ENCODE measurements around the gene NUDT16L1. TPM values are rescaled to one million over a fixed set of nuclear protein-coding genes. Genes with fewer than 3 reads are reported as not detected.

The NUDT16L1 gene
- total RNA-seq, 4 donors from 2014 or later, result 32.6 to 62.7 (median 54.3) TPM

- Histone ChIP-seq H3K27me3 (no peaks in the 10 kb centered on the region), H3K36me3 (peaks cover 0 to 4% (median 0%) of the 10 kb centered on the region in 4 donors), H3K9me3 (no peaks in the 10 kb centered on the region), H3K27ac (no peak overlapping the region), H3K4me1 (peaks cover 15 to 24% (median 17%) of the 10 kb centered on the region in 4 donors), H3K4me3 (no peak overlapping the region)
- WGBS, 2 donors (ENCODE audit: low coverage in 1 of 2), result 80 to 92% methylated on average over 1 to 31 of the region's 31 CpGs
- TF ChIP-seq POLR2AphosphoS5 (IDR thresholded peaks at IDR 0.05) (no peak), CTCF (IDR thresholded peaks at IDR 0.05) (no peak), EP300 (IDR thresholded peaks at IDR 0.05; ENCODE audit: low read depth) (no peak), POLR2A (IDR thresholded peaks at IDR 0.05) (no peak)
- in situ Hi-C loops (cut with MboI; ENCODE audit: low pct_ligation_motif_present in 1 of 4, low pct_unique_long_range_greater_than_20kb in 1 of 4, low sequenced_read_pairs in 3 of 4) (no loop called here), intact Hi-C loops (cut with DNase I; ENCODE audit: low total_unique reads) (no loop called here)
- no peak for DNase-seq
These were observed 3.3 kb upstream of the NUDT16L1 start for GRCh38 chr16:4689864-4690704.

DNA sequence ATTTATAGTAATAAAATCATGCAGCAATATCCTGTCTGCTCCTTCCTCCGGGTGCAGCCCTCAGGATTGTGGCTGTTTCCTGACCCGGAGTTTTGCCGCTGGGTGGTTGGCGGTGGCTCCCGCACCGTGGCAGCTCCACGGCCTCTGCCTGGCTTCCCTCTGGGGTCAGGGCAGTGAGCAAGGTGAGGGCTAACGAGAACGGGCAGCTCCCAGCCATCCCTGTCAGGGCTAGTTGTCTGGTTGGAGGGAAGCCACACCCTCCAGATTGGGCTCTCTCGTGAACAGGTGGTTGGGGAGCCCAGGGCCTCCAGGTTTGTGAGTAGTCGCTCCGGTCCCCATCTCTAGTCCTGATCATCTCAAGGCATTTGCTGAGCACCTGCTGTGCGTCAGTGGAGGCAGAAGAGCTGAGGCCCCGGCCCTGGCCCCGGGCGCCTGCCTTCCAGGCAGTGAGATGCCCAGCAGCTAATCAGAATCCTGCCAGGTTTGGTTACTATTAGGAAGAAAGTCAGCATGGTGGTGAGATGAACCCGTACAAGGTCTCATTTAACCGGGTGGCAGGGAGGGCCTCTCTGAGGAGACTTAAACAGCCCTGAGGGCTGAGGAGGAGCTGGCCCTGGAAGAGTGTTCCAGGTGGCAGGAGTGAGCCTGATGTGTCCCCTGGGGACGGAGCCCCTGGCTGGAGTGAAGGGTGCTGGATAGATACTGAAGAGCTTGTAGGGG is 2.3 kb upstream of the NUDT16L1 start:
- DNase-seq, result no peak
- Histone ChIP-seq H3K27ac (no peak overlapping the region), H3K36me3 (no peaks in the 10 kb centered on the region), H3K4me1 (peaks cover 15 to 25% (median 21%) of the 10 kb centered on the region in 4 donors), H3K9me3 (no peaks in the 10 kb centered on the region), H3K27me3 (no peaks in the 10 kb centered on the region), H3K4me3 (no peak overlapping the region)
- 75% methylated on average over 17 of the region's 19 CpGs; no CpG with 5 or more reads in 1 of the 2 donors for WGBS, 2 donors (ENCODE audit: low coverage in 1 of 2)
- in situ Hi-C loops (cut with MboI; ENCODE audit: low pct_ligation_motif_present in 1 of 4, low pct_unique_long_range_greater_than_20kb in 1 of 4, low sequenced_read_pairs in 3 of 4), result no loop called here
- no peak for TF ChIP-seq CTCF (IDR thresholded peaks at IDR 0.05)
- TF ChIP-seq EP300 (IDR thresholded peaks at IDR 0.05; ENCODE audit: low read depth), result no peak
- TF ChIP-seq POLR2AphosphoS5 (IDR thresholded peaks at IDR 0.05), result no peak
- no peak for TF ChIP-seq POLR2A (IDR thresholded peaks at IDR 0.05)
- intact Hi-C loops (cut with DNase I; ENCODE audit: low total_unique reads), result no loop called here

- no peak for TF ChIP-seq POLR2A (IDR thresholded peaks at IDR 0.05)
- TF ChIP-seq CTCF (IDR thresholded peaks at IDR 0.05), result no peak
- TF ChIP-seq POLR2AphosphoS5 (IDR thresholded peaks at IDR 0.05), result no peak
- TF ChIP-seq EP300 (IDR thresholded peaks at IDR 0.05; ENCODE audit: low read depth), result no peak
- no peak overlapping the region for H3K27ac ChIP-seq
- H3K27me3 ChIP-seq, result no peaks in the 10 kb centered on the region
- peaks cover 15 to 25% (median 21%) of the 10 kb centered on the region in 4 donors for H3K4me1 ChIP-seq
- H3K4me3 ChIP-seq, result no peak overlapping the region
- in situ Hi-C loops (cut with MboI; ENCODE audit: low pct_ligation_motif_present in 1 of 4, low pct_unique_long_range_greater_than_20kb in 1 of 4, low sequenced_read_pairs in 3 of 4), result no loop called here
- H3K36me3 ChIP-seq, result no peaks in the 10 kb centered on the region
- H3K9me3 ChIP-seq, result no peaks in the 10 kb centered on the region
- intact Hi-C loops (cut with DNase I; ENCODE audit: low total_unique reads), result no loop called here
- WGBS, 2 donors (ENCODE audit: low coverage in 1 of 2), result 77% methylated on average over 20 of the region's 20 CpGs; no CpG with 5 or more reads in 1 of the 2 donors
- DNase-seq, result no peak
These were observed 1.5 kb upstream of the NUDT16L1 start for GRCh38 chr16:4691666-4692412.

Measured in transverse colon (tissue), 4 donors.